H9 (cell line): ENCODE data around the gene MINDY4B. TPM values are rescaled to one million over a fixed set of nuclear protein-coding genes. Genes with fewer than 3 reads are reported as not detected.

Source experiments
- DNase-seq: peaks from one replicate; pipeline ENCODE4 v3.0.0-alpha.2; 2017
- H2AFZ ChIP-seq: one replicate; pipeline ENCODE4 v1.6.1; 2013; ENCODE audit warnings: mild to moderate bottlenecking, low read length, control low read depth, moderate library complexity
- H2AK5ac ChIP-seq: 2 replicates; pipeline ENCODE4 v1.6.1; 2013; ENCODE audit warnings: low read length, control low read depth, mixed read lengths; ENCODE audit not compliant: insufficient read length
- H2BK120ac ChIP-seq: one replicate; pipeline ENCODE4 v1.6.1; 2013; ENCODE audit warnings: low read depth, mild to moderate bottlenecking, low read length, control low read depth, inconsistent platforms; ENCODE audit not compliant: poor library complexity, severe bottlenecking
- H2BK12ac ChIP-seq: 2 replicates; pipeline ENCODE4 v1.6.1; 2013; ENCODE audit warnings: low read length, control low read depth, mixed read lengths, low read depth; ENCODE audit not compliant: insufficient read length
- H2BK15ac ChIP-seq: 2 replicates; pipeline ENCODE4 v1.6.1; 2013; ENCODE audit warnings: low read depth, low read length, control low read depth
- H2BK20ac ChIP-seq: one replicate; pipeline ENCODE4 v1.6.1; 2013; ENCODE audit warnings: low read depth, mild to moderate bottlenecking, low read length, control low read depth, inconsistent platforms; ENCODE audit not compliant: poor library complexity, severe bottlenecking
- H2BK5ac ChIP-seq: 2 replicates; pipeline ENCODE4 v1.6.1; 2013; ENCODE audit warnings: low read length, control low read depth, mixed read lengths; ENCODE audit not compliant: insufficient read length
- H3K14ac ChIP-seq: 2 replicates; pipeline ENCODE4 v1.6.1; 2013; ENCODE audit warnings: low read length, control low read depth; ENCODE audit not compliant: insufficient read depth
- H3K18ac ChIP-seq: 2 replicates; pipeline ENCODE4 v1.6.1; 2013; ENCODE audit warnings: low read depth, mild to moderate bottlenecking, mixed read lengths, low read length, control low read depth; ENCODE audit not compliant: insufficient read length
- H3K23ac ChIP-seq: 2 replicates; pipeline ENCODE4 v1.6.1; 2013; ENCODE audit warnings: low read length, control low read depth, mixed read lengths, low read depth; ENCODE audit not compliant: insufficient read length
- H3K23me2 ChIP-seq: 2 replicates; pipeline ENCODE4 v1.6.1; 2013; ENCODE audit warnings: low read depth, mild to moderate bottlenecking, mixed read lengths, low read length, control low read depth; ENCODE audit not compliant: insufficient read length, poor library complexity, severe bottlenecking
- H3K27ac ChIP-seq: 2 replicates; pipeline ENCODE4 v1.5.1; 2013; ENCODE audit warnings: low read length, control low read depth, mixed read lengths, low read depth; ENCODE audit not compliant: insufficient read length
- H3K27me3 ChIP-seq: 2 replicates; pipeline ENCODE4 v1.6.1; 2013; ENCODE audit warnings: low read length, control low read depth, inconsistent platforms; ENCODE audit not compliant: insufficient read depth
- H3K4ac ChIP-seq: 2 replicates; pipeline ENCODE4 v1.6.1; 2013; ENCODE audit warnings: low read depth, mild to moderate bottlenecking, control low read depth, inconsistent platforms, low read length, moderate library complexity
- H3K4me1 ChIP-seq: 2 replicates; pipeline ENCODE4 v1.6.1; 2013; ENCODE audit warnings: low read length, control low read depth, inconsistent platforms; ENCODE audit not compliant: insufficient read depth
- H3K4me2 ChIP-seq: 2 replicates; pipeline ENCODE4 v1.6.1; 2013; ENCODE audit warnings: low read length, control low read depth, mixed read lengths; ENCODE audit not compliant: insufficient read length, insufficient read depth
- H3K56ac ChIP-seq: 2 replicates; pipeline ENCODE4 v1.6.1; 2013; ENCODE audit warnings: low read depth, mild to moderate bottlenecking, mixed read lengths, low read length, control low read depth; ENCODE audit not compliant: insufficient read length
- H3K79me1 ChIP-seq: 2 replicates; pipeline ENCODE4 v1.6.1; 2013; ENCODE audit warnings: low read depth, mild to moderate bottlenecking, moderate library complexity, low read length, control low read depth, inconsistent platforms; ENCODE audit not compliant: insufficient read depth, poor library complexity, severe bottlenecking
- H3K79me2 ChIP-seq: 2 replicates; pipeline ENCODE4 v1.6.1; 2013; ENCODE audit warnings: low read length, control low read depth, inconsistent platforms; ENCODE audit not compliant: insufficient read depth
- H3K9ac ChIP-seq: 2 replicates; pipeline ENCODE4 v1.6.1; 2013; ENCODE audit warnings: low read length, control low read depth, mixed read lengths; ENCODE audit not compliant: insufficient read length; ENCODE audit errors: extremely low read depth
- H3K9me3 ChIP-seq: one replicate; pipeline ENCODE4 v1.6.1; 2013; ENCODE audit warnings: low read depth, low read length, inconsistent platforms; ENCODE audit not compliant: control insufficient read depth
- H3T11ph ChIP-seq: one replicate; pipeline ENCODE4 v1.6.1; 2013; ENCODE audit warnings: mild to moderate bottlenecking, low read length, control low read depth, inconsistent platforms
- H4K20me1 ChIP-seq: one replicate; pipeline ENCODE4 v1.6.1; 2013; ENCODE audit not compliant: control insufficient read depth, insufficient read length, insufficient read depth
- H4K5ac ChIP-seq: 2 replicates; pipeline ENCODE4 v1.6.1; 2013; ENCODE audit warnings: low read depth, mild to moderate bottlenecking, mixed read lengths, low read length, control low read depth; ENCODE audit not compliant: insufficient read length
- H4K8ac ChIP-seq: replicated peaks from 2 replicates; pipeline ENCODE4 v1.6.1; 2013; ENCODE audit warnings: low read length, control low read depth, mixed read lengths, low read depth; ENCODE audit not compliant: insufficient read length
- H4K91ac ChIP-seq: 2 replicates; pipeline ENCODE4 v1.6.1; 2013; ENCODE audit warnings: low read depth, mild to moderate bottlenecking, moderate library complexity, mixed read lengths, low read length, control low read depth; ENCODE audit not compliant: insufficient read length
- H3K27ac Mint-ChIP-seq, 3 experiments: 2 replicates in 2 of 3; 3 replicates in 1 of 3; pipeline ENCODE4 v1.8.0; 2020 to 2021; ENCODE audit warnings: mixed read lengths in 3 of 3, mild to moderate bottlenecking in 1 of 3, moderate library complexity in 1 of 3
- H3K27me3 Mint-ChIP-seq: 2 replicates; pipeline ENCODE4 v1.8.0; 2021; ENCODE audit warnings: low read depth, mild to moderate bottlenecking, moderate library complexity, mixed read lengths
- H3K36me3 Mint-ChIP-seq, 3 experiments: 2 replicates in 2 of 3; 3 replicates in 1 of 3; pipeline ENCODE4 v1.8.0; 2020 to 2021; ENCODE audit warnings: low read depth in 3 of 3, mixed read lengths in 3 of 3; ENCODE audit not compliant: insufficient read depth in 1 of 3
- H3K4me1 Mint-ChIP-seq, 2 experiments: 2 replicates each; pipeline ENCODE4 v1.8.0; 2020; ENCODE audit warnings: mixed read lengths in 2 of 2
- H3K4me3 Mint-ChIP-seq, 2 experiments: 2 replicates in 1 of 2; 3 replicates in 1 of 2; pipeline ENCODE4 v1.8.0; 2020 to 2021; ENCODE audit warnings: mild to moderate bottlenecking in 2 of 2, mixed read lengths in 2 of 2, moderate library complexity in 1 of 2
- H3K9me3 Mint-ChIP-seq, 2 experiments: 2 replicates in 1 of 2; 3 replicates in 1 of 2; pipeline ENCODE4 v1.8.0; 2020; ENCODE audit warnings: mild to moderate bottlenecking in 2 of 2, mixed read lengths in 2 of 2, moderate library complexity in 1 of 2
- WGBS: extraction: QIAGEN DNeasy Blood & Tissue Kit; methylation state at CpG from one replicate; pipeline ENCODE4 v1.1.7; 2013; ENCODE audit warnings: missing lambda C conversion rate, low lambda C conversion rate, mixed read lengths; ENCODE audit not compliant: insufficient read length; ENCODE audit errors: extremely low coverage; 5-methylcytosine and 5-hydroxymethylcytosine counted together
- total RNA-seq: library from RNA; stranded (reverse); gene quantifications from 2 replicates; pipeline ENCODE4 v1.2.1, GENCODE V29; 2021
- TF ChIP-seq, protein P1 (sequence below): fragments of 200-600 bp; sonication (generic); conservative IDR thresholded peaks from 3 replicates; pipeline ENCODE4 v1.8.0; 2021; ENCODE audit warnings: antibody characterized with exemption, mild to moderate bottlenecking

The MINDY4B gene
- total RNA-seq, 1 experiment from 2014 or later: not detected

DNA sequence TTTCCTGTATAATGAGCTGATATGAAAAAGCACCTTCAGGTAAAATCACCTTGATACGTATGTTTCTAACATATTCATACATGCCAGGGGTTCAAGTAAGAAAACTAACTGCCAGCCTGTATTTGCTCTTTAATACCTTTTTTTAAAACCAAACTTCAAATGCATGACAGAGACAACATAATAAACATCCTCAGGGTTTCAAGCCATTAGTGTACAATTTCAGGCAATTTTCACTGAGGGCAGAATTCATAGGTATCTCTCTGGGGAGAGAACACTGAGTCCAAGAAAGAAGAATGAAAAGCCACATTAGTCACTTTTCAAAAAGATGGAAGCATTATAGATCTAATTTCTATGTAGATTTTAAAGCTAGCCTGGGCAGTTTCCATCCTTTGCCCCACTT, 26.9 kb downstream of the MINDY4B start:
- Histone ChIP-seq H3K9me3 (no peaks in the 10 kb centered on the region), H3K56ac (no peak overlapping the region), H3K4me2 (no peak overlapping the region), H3K4me1 (no peaks in the 10 kb centered on the region), H3K27ac (no peak overlapping the region), H3K23me2 (no peaks in the 10 kb centered on the region), H2BK12ac (no peak overlapping the region), H4K8ac (no peak overlapping the region), H2BK120ac (no peak overlapping the region), H2BK5ac (no peak overlapping the region), H2BK15ac (no peak overlapping the region), H2AK5ac (no peak overlapping the region), H4K5ac (no peak overlapping the region), H2BK20ac (no peak overlapping the region), H4K20me1 (no peaks in the 10 kb centered on the region), H3K14ac (no peak overlapping the region), H3K79me1 (no peaks in the 10 kb centered on the region), H3T11ph (no peak overlapping the region), H3K4ac (no peak overlapping the region), H3K27me3 (no peaks in the 10 kb centered on the region), H3K79me2 (no peaks in the 10 kb centered on the region), H2AFZ (no peak overlapping the region), H3K18ac (no peak overlapping the region), H3K9ac (no peak overlapping the region), H3K23ac (no peak overlapping the region), H4K91ac (no peak overlapping the region)
- no peak overlapping the region for H3K4me3 Mint-ChIP-seq
- H3K27ac Mint-ChIP-seq: no peak overlapping the region
- no peaks in the 10 kb centered on the region for H3K27me3 Mint-ChIP-seq
- no peaks in the 10 kb centered on the region for H3K36me3 Mint-ChIP-seq
- no peaks in the 10 kb centered on the region for H3K4me1 Mint-ChIP-seq
- WGBS: no CpG with 5 or more reads among the region's 1 CpG
- TF ChIP-seq, protein P1, sequence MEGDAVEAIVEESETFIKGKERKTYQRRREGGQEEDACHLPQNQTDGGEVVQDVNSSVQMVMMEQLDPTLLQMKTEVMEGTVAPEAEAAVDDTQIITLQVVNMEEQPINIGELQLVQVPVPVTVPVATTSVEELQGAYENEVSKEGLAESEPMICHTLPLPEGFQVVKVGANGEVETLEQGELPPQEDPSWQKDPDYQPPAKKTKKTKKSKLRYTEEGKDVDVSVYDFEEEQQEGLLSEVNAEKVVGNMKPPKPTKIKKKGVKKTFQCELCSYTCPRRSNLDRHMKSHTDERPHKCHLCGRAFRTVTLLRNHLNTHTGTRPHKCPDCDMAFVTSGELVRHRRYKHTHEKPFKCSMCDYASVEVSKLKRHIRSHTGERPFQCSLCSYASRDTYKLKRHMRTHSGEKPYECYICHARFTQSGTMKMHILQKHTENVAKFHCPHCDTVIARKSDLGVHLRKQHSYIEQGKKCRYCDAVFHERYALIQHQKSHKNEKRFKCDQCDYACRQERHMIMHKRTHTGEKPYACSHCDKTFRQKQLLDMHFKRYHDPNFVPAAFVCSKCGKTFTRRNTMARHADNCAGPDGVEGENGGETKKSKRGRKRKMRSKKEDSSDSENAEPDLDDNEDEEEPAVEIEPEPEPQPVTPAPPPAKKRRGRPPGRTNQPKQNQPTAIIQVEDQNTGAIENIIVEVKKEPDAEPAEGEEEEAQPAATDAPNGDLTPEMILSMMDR: no peak
- no peak for DNase-seq
- no peaks in the 10 kb centered on the region for H3K9me3 Mint-ChIP-seq
